NCI-H460 (cell line): ENCODE measurements around the gene NPIPA3. TPM values are rescaled to one million over a fixed set of nuclear protein-coding genes. Genes with fewer than 3 reads are reported as not detected.
"Not testable (repeated sequence)": the region's sequence is repeated elsewhere in the genome, so short reads cannot be mapped to it uniquely, and the experiment has no call there.

Source experiments
- DNase-seq: peaks from one replicate; pipeline ENCODE4 v3.0.0-alpha.2; 2016; ENCODE audit warnings: low read depth; ENCODE audit errors: extremely low read depth
- total RNA-seq: library from RNA; depleted of rRNA; stranded (reverse); fragments of >200 nt; shearing (Covaris generic); gene quantifications from 2 replicates; pipeline ENCODE4 v1.2.3, GENCODE V29; 2014; rRNA removed

Gene NPIPA3
- total RNA-seq, 1 experiment from 2014 or later: 4.9 TPM

DNA sequence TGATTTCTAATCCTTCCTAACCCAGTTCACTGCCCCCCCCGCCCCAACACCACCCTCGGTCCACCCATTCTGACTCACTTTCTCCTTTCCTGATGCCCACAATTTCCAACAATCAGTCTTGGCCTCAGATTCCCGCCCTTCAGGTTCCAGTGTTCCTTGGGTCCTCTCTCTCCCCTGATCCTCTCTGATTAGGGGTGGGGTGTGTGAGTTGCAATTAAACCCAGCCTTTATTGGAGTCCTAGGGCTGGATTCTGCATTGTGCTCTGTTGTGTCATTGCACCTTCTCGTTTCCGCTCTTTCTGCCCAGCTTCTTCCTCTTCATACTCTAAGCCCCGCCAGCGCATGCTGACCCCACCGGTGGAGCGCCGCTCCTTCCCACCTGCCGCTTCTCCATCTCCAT lies 38.6 kb downstream of the NPIPA3 start:
- DNase-seq: not testable (repeated sequence)

DNA sequence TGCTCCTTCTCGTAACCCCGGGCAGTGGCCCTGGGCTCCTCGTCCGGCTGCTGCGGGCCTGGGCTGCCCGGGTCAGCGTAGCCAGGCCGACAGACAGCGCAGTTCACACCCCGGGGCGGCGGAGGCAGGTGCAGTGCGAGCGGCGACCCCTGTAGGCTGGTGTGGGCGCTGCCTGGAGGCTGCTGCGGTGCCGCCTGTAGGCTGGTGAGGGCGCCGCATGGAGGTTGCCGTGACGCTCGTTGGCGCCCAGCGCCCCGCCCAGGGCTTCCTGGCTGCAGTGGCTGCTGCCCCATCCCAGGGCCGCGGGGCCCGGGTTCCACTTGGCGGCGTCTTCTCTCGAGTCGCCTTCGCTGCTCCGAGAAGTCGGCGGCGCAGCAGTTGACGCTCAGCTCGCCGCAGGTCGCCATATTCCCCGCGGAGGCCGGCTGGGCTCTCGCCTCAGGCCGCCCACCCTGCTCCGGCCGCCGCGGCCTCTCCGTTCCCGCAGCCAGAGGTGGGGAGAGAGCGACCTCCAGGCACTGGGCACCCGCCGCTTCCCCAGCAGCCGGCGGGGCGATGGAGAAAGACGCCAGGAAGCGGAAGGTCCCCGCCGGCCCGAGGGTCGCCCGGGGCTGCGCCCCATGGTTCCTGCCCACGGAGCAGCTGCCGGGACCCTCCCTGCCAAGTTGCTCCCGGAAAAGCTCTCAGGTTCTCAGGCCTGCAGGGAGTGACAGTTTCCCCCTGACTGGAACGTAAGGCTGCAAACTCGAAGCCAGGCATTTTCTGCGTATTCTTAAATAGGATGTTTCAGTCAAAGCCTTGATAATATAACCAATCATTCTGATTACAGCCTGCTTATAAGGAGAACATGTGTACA lies 39.3 kb downstream of the NPIPA3 start, which contains the start of gene NPIPA2:
Gene NPIPA2, plus strand, starts transcription at position 261 of the 856 bp plus-strand sequence. CDS start 5,533 bp downstream, outside the sequence.
- DNase-seq: not testable (repeated sequence)

DNA sequence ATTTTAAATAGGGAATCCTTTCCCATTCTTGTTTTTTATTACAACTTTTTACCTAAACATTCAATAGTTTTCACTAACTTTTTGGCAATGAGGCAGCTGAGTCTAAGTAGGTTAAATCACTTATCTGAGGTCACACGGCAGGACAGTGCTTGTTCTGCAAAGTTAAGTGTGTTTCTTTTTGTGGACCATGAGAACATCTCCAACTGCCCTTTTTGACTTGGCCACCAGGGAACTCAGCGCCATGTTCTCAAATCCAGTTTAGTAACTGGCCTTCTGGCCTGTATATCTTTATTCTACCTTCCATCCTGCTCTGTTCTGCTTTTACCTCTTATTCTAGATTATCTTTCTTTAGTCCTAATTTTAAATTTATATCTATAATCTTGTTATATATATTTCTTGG lies 70.4 kb downstream of the NPIPA3 start:
- DNase-seq: not testable (repeated sequence)

DNA sequence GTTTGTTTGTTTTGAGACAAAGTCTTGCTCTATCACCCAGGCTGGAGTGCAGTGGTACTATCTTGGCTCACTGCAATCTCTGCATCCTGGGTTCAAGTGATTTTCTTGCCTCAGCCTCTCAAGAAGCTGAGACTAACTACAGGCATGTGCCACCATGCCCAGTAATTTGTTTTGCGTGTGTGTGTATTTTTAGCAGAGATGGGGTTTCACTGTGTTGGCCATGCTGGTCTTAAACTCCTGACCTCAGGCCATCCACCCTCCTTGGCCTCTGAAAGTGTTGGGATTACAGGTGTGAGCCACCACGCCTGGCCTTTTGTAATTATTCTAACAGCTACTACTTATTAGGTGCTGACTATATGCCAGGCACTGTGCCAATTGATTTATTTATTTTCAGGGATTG lies 72.4 kb downstream of the NPIPA3 start:
- DNase-seq: not testable (repeated sequence)

Other genes starting within 250 kb of the NPIPA3 start
- 43.5 and 46.0 TPM in 2 replicates for gene PARN, start 73.2 kb upstream of the NPIPA3 start, total RNA-seq
- gene BFAR, start 70.5 kb upstream of the NPIPA3 start, total RNA-seq: 63.1 and 77.6 TPM in 2 replicates
- gene PLA2G10, start 9.1 kb upstream of the NPIPA3 start, total RNA-seq: not detected in 2 replicates
- gene NPIPA2, start 39.1 kb downstream of the NPIPA3 start, total RNA-seq: 2.7 and 3.7 TPM in 2 replicates
- gene NOMO1, start 130.3 kb downstream of the NPIPA3 start, total RNA-seq: 127 and 136 TPM in 2 replicates
- gene NPIPA1, start 234.0 kb downstream of the NPIPA3 start, total RNA-seq: 50.9 and 74.7 TPM in 2 replicates